Measurements from ENCODE around the gene KRT12.

KRT12 gene

GRCh38 chr17:40866838-40867237, at the start of gene KRT12:
TSS of gene KRT12 (minus strand) at chr17:40867223. CDS start at chr17:40867186, 37 bp downstream.
- no peak for DNase-seq (ENCODE audit: low read depth)

- DNase-seq (ENCODE audit: low read depth): no peak
Measured at GRCh38 chr17:40916366-40916765, 49.3 kb upstream of the KRT12 start.

- DNase-seq (ENCODE audit: low read depth): peak; percentile 77
Measured at GRCh38 chr17:40915721-40916256, 48.8 kb upstream of the KRT12 start.

GRCh38 chr17:40915199-40915661, 48.2 kb upstream of the KRT12 start:
- peak; percentile 97 for DNase-seq (ENCODE audit: low read depth)

- DNase-seq (ENCODE audit: low read depth): no peak
Measured at GRCh38 chr17:40914075-40914855, 47.2 kb upstream of the KRT12 start.

GRCh38 chr17:40912486-40913210, 45.6 kb upstream of the KRT12 start:
- no peak for DNase-seq (ENCODE audit: low read depth)

- peak; percentile 76 for DNase-seq (ENCODE audit: low read depth)
Measured at GRCh38 chr17:40910441-40910841, 43.4 kb upstream of the KRT12 start.

GRCh38 chr17:40909755-40910154, 42.7 kb upstream of the KRT12 start:
- DNase-seq (ENCODE audit: low read depth): peak; percentile 93

GRCh38 chr17:40909351-40909750, 42.3 kb upstream of the KRT12 start:
- peak; percentile 96 for DNase-seq (ENCODE audit: low read depth)

- DNase-seq (ENCODE audit: low read depth): no peak
Measured at GRCh38 chr17:40906613-40907012, 39.6 kb upstream of the KRT12 start.

- no peak for DNase-seq (ENCODE audit: low read depth)
Measured at GRCh38 chr17:40905370-40905769, 38.3 kb upstream of the KRT12 start.

- DNase-seq (ENCODE audit: low read depth): peak; percentile 55
Measured at GRCh38 chr17:40903129-40903847, 36.3 kb upstream of the KRT12 start.

GRCh38 chr17:40902498-40902897, 35.5 kb upstream of the KRT12 start:
- no peak for DNase-seq (ENCODE audit: low read depth)

GRCh38 chr17:40901981-40902474, 35.0 kb upstream of the KRT12 start:
- DNase-seq (ENCODE audit: low read depth): peak; percentile 62

- DNase-seq (ENCODE audit: low read depth): no peak
Measured at GRCh38 chr17:40900809-40901356, 33.9 kb upstream of the KRT12 start.

- DNase-seq (ENCODE audit: low read depth): no peak
Measured at GRCh38 chr17:40896916-40897455, 30.0 kb upstream of the KRT12 start.

GRCh38 chr17:40895106-40895730, 28.2 kb upstream of the KRT12 start:
- DNase-seq (ENCODE audit: low read depth): no peak

- DNase-seq (ENCODE audit: low read depth): no peak
Measured at GRCh38 chr17:40888196-40888720, 21.2 kb upstream of the KRT12 start.

- peak; percentile 33 for DNase-seq (ENCODE audit: low read depth)
Measured at GRCh38 chr17:40886090-40886489, 19.1 kb upstream of the KRT12 start.

- DNase-seq (ENCODE audit: low read depth): no peak
Measured at GRCh38 chr17:40884708-40885512, 17.9 kb upstream of the KRT12 start, which contains the start of gene KRT20. TSS of gene KRT20 (minus strand) at chr17:40885242. CDS start at chr17:40885185, 57 bp downstream.

All from iris pigment epithelial cell (primary cell).